H1 (cell line): ENCODE data around the gene TFCP2. TPM values are rescaled to one million over a fixed set of nuclear protein-coding genes. Genes with fewer than 3 reads are reported as not detected.

ENCODE experiments used
- GABPA ChIP-seq: IDR thresholded peaks from 2 replicates; pipeline ENCODE4 v1.6.1; 2011; ENCODE audit warnings: mild to moderate bottlenecking, low read length, moderate library complexity, borderline replicate concordance; ENCODE audit not compliant: insufficient read depth
- polyA plus RNA-seq, 7 experiments: library from polyadenylated mRNA; depleted of rRNA in 3 of 7; stranded (reverse) in 5 of 7; unstranded in 2 of 7; fragments of >200 nt in 5 of 7; fragments of 200-250 nt in 2 of 7; gene quantifications; 1 replicate in 5 of 7; 2 replicates in 1 of 7; 4 replicates in 1 of 7; pipeline versions ENCODE4 v1.2.1 to v1.2.3, GENCODE V29; 2011 to 2013; ENCODE audit warnings: missing spikeins in 2 of 7, mixed read lengths in 2 of 7
- total RNA-seq: library from RNA; stranded (reverse); fragmentation: NEBNext Ultra II Directional; extraction: Animal tissue kit (Norgen Biotek cat#: 25700); gene quantifications from 2 replicates; pipeline ENCODE4 v1.2.1, GENCODE V29; 2021

The TFCP2 gene
- total and polyA plus RNA-seq, 2 of the 8 experiments (the other 6 are each of a cell fraction or from before 2014, with no cell fraction given) = 19.8 to 49.2 TPM

DNA sequence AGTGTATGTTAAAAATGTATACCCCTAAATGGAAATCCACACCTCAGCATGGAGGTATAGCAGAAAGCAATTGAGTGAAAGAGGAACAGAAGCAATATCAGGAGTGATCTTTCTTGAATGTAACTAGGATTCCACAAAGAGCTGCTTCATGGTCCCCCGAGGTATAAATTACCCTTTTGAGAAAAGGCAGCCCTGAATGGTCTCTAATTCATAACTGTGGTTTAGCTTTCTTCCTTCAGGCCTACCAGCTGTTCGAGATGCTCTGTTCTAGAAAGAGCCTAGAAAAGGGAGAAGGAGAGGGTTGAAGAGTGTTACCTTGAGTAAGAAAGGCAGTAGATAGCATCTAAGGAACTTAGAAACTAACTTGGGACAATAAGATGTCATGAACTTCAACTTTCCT, 46.6 kb downstream of the TFCP2 start (continued):
- no peak for TF ChIP-seq GABPA
